ENCODE data around the gene CA7. TPM values are rescaled to one million over a fixed set of nuclear protein-coding genes. Genes with fewer than 3 reads are reported as not detected.

Gene CA7
- total RNA-seq, 1 donor from 2014 or later: not detected

DNA sequence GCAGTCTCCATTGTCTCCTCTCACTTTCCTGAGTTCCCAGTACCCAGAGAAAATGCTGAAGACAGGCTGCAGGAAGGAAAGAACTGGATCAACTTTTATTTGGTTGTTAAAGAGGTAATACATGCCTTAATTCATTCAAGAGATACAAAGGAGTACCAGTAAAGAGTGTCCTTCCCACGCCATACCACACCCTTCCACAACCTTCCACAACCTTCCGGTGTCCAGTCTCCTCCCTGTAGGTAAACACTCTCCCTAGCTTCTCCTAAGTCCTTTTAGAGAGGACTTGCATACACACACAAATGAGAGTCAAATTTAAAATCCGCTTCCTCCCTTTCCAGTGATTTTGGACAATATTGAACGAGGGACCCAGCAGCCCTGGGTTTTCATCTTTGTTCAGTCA, 2.8 kb upstream of the CA7 start:
- Histone ChIP-seq H3K27me3 (ENCODE audit: low read depth) (peaks cover 39% of the 10 kb centered on the region), H3K4me1 (peaks cover 19% of the 10 kb centered on the region), H3K9me3 (replicated peaks) (peaks cover 8% of the 10 kb centered on the region), H3K36me3 (no peaks in the 10 kb centered on the region), H3K4me3 (no peak overlapping the region), H3K27ac (replicated peaks) (no peak overlapping the region)
- TF ChIP-seq, protein P1, sequence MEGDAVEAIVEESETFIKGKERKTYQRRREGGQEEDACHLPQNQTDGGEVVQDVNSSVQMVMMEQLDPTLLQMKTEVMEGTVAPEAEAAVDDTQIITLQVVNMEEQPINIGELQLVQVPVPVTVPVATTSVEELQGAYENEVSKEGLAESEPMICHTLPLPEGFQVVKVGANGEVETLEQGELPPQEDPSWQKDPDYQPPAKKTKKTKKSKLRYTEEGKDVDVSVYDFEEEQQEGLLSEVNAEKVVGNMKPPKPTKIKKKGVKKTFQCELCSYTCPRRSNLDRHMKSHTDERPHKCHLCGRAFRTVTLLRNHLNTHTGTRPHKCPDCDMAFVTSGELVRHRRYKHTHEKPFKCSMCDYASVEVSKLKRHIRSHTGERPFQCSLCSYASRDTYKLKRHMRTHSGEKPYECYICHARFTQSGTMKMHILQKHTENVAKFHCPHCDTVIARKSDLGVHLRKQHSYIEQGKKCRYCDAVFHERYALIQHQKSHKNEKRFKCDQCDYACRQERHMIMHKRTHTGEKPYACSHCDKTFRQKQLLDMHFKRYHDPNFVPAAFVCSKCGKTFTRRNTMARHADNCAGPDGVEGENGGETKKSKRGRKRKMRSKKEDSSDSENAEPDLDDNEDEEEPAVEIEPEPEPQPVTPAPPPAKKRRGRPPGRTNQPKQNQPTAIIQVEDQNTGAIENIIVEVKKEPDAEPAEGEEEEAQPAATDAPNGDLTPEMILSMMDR (IDR thresholded peaks at IDR 0.05; ENCODE audit: borderline replicate concordance): no peak
- intact Hi-C loops (cut with micrococcal nuclease): no loop called here
- DNase-seq: no peak

DNA sequence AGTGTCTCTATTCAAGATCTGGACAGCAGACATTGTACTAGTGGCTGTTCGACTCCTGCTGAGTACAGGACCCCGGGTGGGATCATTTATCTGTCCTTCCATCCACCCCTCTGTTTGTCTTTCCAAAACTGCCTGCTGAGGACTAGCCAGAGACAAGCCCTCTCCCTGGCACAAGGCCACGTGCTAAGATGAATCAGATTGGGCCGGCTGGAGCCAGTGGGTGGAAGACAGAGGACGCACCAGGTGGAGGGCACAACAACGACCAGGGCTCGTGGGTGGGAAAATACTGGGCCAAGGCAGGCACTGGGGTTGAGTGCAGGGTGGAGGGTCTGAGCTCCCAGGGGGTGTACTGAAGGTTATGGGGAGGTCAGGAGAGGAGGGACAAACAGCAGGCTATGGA, 1.4 kb upstream of the CA7 start:
- intact Hi-C loops (cut with micrococcal nuclease): no loop called here
- H3K4me1 ChIP-seq: peaks cover 19% of the 10 kb centered on the region
- H3K4me3 ChIP-seq: no peak overlapping the region
- no peaks in the 10 kb centered on the region for H3K36me3 ChIP-seq
- DNase-seq: no peak
- peaks cover 8% of the 10 kb centered on the region for H3K9me3 ChIP-seq (replicated peaks)
- H3K27ac ChIP-seq (replicated peaks): no peak overlapping the region
- H3K27me3 ChIP-seq (ENCODE audit: low read depth): peaks cover 48% of the 10 kb centered on the region
- TF ChIP-seq, protein P1 (IDR thresholded peaks at IDR 0.05; ENCODE audit: borderline replicate concordance): no peak

DNA sequence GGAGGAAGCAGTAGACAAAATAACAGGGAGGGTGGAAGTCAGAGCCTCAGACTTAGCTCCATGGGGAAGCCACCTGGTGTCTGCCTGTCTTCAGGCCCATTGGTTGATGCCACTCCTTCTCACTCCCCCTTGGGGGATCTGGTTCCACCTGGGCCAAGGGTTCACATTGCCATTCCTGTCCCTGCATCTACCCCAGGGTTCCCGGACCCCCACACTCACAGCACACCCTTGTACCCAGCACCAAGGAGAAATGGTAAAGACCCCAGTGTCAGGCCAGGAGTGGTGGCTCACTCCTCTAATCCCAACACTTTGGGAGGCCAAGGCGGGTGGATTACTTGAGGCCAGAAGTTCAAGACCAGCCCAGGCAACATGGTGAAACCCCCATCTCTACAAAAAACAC, 1.0 kb upstream of the CA7 start:
- Histone ChIP-seq H3K9me3 (replicated peaks) (peaks cover 6% of the 10 kb centered on the region), H3K4me3 (no peak overlapping the region), H3K36me3 (no peaks in the 10 kb centered on the region), H3K27me3 (ENCODE audit: low read depth) (peaks cover 52% of the 10 kb centered on the region), H3K4me1 (peaks cover 19% of the 10 kb centered on the region), H3K27ac (replicated peaks) (no peak overlapping the region)
- intact Hi-C loops (cut with micrococcal nuclease): no loop called here
- TF ChIP-seq, protein P1 (IDR thresholded peaks at IDR 0.05; ENCODE audit: borderline replicate concordance): no peak
- DNase-seq: no peak

DNA sequence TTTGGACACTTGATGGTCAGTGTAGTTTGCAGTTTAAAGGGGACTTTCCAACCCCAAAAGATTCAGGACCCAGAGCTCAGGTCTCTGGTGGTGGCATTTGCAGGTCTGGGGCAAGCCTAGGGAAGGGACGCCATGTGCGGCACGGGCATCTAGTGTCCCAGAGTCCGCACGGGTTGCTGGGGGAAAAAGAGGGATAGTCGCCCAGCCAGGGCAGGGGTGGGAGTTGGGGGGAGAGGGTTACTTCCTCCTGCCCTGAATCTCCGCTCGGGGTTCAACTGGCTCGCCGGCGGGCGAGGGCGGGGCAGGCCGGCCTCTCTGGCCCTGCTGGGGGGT, 239 bp upstream of the CA7 start:
- TF ChIP-seq, protein P1 (IDR thresholded peaks at IDR 0.05; ENCODE audit: borderline replicate concordance): no peak
- H3K36me3 ChIP-seq: no peaks in the 10 kb centered on the region
- H3K4me1 ChIP-seq: peaks cover 19% of the 10 kb centered on the region
- intact Hi-C loops (cut with micrococcal nuclease): no loop called here
- peaks cover 59% of the 10 kb centered on the region for H3K27me3 ChIP-seq (ENCODE audit: low read depth)
- no peak overlapping the region for H3K27ac ChIP-seq (replicated peaks)
- DNase-seq: no peak
- H3K4me3 ChIP-seq: peak overlapping the region; percentile 67
- H3K9me3 ChIP-seq (replicated peaks): no peaks in the 10 kb centered on the region

DNA sequence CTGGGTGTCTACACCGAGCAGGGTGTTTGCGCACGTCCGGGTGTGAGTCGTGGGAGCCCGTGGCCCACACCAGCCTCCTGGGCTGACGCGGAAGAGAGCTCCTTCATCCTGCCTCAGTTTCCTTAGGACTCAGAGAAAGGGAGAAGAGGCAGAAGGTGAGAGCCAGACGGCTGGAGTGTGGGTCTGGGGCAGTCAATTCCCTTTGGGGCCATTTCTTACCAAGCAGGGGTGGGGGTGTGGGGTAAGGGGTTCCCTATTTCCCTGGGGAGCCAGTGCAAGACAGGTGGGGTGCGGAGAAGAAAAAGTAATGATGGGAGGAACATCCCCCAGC, 831 bp downstream of the CA7 start:
- no peak for DNase-seq
- Histone ChIP-seq H3K4me3 (peak overlapping the region; percentile 67), H3K9me3 (replicated peaks) (no peaks in the 10 kb centered on the region), H3K27ac (replicated peaks) (no peak overlapping the region), H3K27me3 (ENCODE audit: low read depth) (peaks cover 62% of the 10 kb centered on the region), H3K4me1 (peaks cover 19% of the 10 kb centered on the region), H3K36me3 (no peaks in the 10 kb centered on the region)
- intact Hi-C loops (cut with micrococcal nuclease): no loop called here
- TF ChIP-seq, protein P1 (IDR thresholded peaks at IDR 0.05; ENCODE audit: borderline replicate concordance): no peak

DNA sequence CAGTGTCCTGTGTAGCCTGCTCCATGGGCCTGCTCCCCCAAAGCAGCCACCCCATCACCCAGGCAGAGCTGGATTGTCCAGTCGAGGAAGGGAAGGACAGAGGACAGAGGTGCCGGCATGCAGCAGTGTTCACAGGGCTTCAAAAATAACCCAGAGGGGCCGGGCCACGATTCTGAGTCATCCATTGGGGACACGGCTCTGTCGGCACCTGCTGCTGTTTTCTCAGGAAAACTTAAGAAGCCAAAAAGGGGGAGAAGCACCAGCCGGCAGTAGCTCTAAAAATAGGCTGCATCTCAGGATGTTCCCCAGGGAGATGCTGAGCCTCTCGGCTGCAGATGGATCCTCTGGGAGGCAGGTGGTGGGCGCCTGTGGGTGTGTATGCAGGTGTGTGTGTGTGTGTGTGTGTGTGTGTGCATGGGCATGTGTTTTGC, 1.6 kb downstream of the CA7 start:
- intact Hi-C loops (cut with micrococcal nuclease): no loop called here
- Histone ChIP-seq H3K27me3 (ENCODE audit: low read depth) (peaks cover 62% of the 10 kb centered on the region), H3K9me3 (replicated peaks) (no peaks in the 10 kb centered on the region), H3K4me3 (no peak overlapping the region), H3K27ac (replicated peaks) (no peak overlapping the region), H3K4me1 (peaks cover 19% of the 10 kb centered on the region), H3K36me3 (no peaks in the 10 kb centered on the region)
- no peak for DNase-seq
- TF ChIP-seq, protein P1 (IDR thresholded peaks at IDR 0.05; ENCODE audit: borderline replicate concordance): no peak
